Right hindlimb (tissue), 1 donor: ENCODE measurements around the gene PPP2R5C.

ENCODE experiments used
- DNase-seq: peaks from one replicate; pipeline ENCODE4 v3.0.0-alpha.2; 2018

Gene PPP2R5C

DNA sequence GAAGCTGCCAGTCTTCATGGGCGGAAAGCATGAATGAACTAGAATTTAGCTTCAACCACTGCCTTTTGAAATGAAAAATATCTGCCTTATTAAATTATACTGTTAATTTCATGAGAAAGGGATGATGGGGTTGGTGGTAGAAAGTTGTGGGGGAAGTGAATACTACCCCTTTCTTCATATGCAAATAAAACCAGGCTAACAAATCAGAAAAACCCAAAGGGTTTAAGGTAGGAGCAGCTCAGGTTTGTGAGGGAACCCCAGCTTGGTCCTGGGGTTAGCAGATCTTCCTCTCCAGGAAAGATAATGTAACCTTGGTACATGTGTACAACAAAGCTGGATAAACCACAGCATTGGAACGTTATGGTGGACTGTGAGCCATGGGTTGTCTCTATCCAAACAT is 84.0 kb downstream of the PPP2R5C start:
- DNase-seq, result no peak

- DNase-seq, result no peak
Observed at GRCh38 chr14:101845896-101846295, 84.4 kb downstream of the PPP2R5C start.

DNA sequence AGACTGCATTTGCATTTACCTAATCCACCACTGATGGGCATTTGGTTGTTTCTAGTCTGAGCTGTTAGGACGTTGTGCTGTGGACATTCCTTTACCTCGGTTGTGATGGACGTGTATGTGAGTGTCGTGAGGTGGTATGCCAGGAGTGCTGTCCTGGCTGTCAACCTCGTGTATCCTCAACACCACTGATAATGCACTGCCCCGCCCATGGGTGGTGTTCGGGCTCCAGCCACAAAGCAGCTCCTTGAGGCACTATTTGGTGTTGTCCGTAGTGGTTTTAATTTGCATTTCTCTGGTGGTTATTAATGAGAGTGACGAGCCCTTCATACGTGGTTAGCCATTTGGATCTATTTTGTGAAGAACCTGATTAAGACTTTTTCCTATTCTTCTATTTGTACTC is 87.6 kb downstream of the PPP2R5C start:
- no peak for DNase-seq

GRCh38 chr14:101849640-101850039 is 88.1 kb downstream of the PPP2R5C start:
- no peak for DNase-seq

DNA sequence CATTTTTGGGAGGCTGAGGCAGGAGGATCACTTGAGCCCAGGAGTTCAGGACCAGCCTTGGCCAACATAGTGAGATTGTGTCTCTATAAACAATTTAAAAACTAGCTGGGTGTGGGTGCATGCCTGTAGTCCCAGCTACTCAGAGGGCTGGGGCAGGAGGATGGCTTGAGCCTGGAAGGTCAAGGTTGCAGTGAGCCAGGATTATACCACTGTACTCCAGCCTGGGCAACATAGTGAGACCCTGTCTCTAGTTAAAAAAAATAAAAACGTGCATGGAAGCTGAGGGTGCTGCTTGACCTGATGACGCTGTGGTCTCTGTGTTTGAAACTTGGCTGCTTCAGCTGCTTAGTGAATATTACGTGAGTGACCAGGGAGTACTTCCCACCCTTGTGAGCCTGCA is 89.7 kb downstream of the PPP2R5C start:
- DNase-seq, result no peak

DNA sequence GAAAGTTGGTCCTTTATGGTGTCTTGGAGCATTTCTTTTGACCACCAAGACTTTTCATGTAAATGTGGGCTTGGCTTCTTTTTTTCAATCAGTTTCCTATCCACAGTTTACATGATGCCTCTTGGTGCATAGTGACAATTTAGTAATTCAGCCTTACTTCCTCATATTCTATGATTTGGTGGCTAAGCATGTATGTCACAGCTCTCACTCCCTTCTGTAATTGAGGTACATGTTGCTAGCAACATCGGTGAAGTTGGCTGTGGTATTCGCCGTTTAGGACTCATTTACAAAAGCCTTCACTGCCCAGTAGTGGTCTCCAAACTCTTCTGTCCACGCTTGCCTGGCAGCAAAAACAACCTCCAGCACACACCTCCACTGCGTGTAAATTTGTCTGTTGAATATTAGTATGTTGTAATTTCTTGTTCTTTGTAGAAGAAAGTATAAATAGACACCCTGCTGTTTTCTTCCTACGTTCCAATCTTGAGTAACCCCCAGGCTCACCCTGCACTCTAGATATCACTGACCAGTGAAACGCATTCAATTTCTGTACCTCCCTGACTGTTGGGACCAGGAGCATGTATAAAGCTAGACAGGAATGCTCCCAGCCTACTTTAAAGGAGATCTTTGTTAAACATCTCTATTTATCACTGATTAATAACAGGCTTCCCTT is 90.4 kb downstream of the PPP2R5C start:
- DNase-seq, result no peak

- DNase-seq, result no peak
Observed at GRCh38 chr14:101852785-101853184, 91.3 kb downstream of the PPP2R5C start.

GRCh38 chr14:101853455-101854018 is 92.0 kb downstream of the PPP2R5C start:
- DNase-seq, result no peak

DNA sequence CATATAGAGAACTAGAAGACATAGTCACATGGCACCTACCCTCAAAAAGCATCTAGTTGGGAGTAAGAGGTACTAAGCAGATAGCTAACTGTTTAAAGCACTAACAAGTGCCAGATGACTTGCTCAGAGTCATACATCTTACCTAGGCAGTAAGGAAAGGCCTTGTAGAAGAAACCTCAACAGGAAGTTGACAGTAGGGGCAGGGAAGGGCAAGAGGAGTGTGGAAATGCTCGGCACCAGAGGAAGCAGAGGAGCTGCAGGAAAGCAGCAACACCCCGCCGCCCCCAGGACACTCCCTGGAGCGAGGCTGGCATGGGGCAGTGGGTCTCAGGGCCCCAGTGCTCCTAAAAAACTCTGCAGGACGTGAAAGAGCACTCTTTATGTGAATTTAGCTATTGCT is 92.9 kb downstream of the PPP2R5C start:
- no peak for DNase-seq

DNA sequence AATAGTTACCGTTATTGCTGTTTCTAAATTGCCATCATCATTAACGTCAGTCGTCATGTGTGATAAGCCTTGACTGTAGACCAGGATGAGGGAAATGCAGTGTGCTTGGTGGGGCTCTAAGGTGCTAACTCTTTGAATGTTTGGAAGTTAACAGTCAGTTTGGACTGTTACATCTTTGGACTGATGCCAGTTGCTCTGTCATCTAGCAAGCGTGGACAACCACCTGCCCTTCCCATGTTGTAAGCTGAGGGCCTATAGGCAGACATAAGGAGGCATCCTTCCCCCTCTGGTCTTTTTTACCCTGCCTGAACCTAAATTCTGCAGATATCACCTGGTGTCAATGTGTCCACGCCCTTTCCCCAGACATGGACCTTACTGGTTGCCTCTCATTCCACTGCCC is 94.4 kb downstream of the PPP2R5C start:
- DNase-seq, result no peak

DNA sequence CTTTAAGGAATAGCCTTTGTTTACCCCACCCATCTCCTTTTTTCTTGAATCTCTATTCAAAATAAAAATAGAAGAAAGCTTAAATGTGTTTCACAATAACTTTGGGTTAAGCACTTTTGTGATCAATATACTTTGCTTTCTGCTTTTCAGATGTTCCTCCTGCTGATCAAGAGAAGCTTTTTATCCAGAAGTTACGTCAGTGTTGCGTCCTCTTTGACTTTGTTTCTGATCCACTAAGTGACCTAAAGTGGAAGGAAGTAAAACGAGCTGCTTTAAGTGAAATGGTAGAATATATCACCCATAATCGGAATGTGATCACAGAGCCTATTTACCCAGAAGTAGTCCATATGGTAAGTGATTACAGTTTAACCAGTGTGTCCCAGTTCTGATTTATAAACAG is 95.0 kb downstream of the PPP2R5C start:
- DNase-seq, result no peak

GRCh38 chr14:101857226-101857625 is 95.7 kb downstream of the PPP2R5C start:
- no peak for DNase-seq

- no peak for DNase-seq
Observed at GRCh38 chr14:101858791-101859537, 97.5 kb downstream of the PPP2R5C start.

DNA sequence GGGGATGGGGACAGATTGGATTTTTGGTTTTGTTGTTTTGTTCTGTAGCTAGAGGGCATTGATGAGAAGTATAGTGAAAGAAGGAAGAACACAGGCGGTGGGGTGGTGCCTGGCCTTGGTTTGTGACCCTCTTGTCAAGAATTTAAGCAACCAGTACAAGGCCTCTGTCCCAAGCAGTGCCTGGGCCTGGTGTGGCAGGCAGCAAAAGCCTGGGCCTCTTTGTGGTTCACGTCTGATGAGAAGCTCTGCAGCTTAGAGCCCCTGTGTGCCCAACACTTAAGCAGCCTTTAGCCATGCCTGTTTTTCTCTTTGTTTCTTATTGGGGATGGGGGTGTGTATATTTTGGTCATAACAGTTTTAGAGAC is 98.0 kb downstream of the PPP2R5C start:
- no peak for DNase-seq

GRCh38 chr14:101859958-101860357 is 98.4 kb downstream of the PPP2R5C start:
- DNase-seq, result no peak

DNA sequence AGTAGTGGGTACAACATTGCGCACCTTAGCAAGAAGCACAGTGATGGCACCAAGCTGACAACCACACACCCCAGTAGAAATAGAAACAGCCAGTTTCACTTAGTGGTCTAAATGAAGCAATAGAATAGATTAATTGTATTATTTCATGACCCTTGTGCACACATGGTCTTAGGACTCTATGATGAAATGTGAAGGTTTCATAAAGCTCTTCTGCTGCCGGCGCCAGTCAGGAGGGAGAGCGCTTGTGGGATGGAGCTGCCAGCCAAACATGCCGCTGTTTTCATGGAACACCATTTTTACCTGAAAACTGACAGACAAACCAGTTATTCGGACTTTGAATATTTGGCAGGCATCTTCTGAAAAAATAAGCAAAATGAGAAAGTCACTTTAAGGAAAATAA is 100.0 kb downstream of the PPP2R5C start:
- no peak for DNase-seq

DNA sequence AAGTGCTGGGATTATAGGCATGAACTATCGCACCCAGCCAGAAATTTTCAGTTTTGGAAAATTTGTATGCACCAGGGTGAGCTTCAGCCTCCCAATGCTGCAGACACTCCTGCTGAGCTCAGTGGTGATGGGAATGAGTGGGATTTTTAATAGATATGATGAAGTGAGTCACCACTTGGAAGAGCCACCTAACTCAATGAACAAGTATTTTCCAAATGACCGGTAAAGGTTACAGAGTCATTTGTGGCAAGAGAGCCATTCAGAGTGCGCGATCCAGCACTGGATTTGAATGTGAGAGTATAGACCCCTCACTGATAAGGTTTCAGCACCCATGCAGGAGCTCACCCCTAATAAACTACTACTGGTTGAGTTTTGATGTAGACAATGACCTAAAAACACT is 100.7 kb downstream of the PPP2R5C start:
- no peak for DNase-seq

GRCh38 chr14:101862711-101863110 is 101.2 kb downstream of the PPP2R5C start:
- DNase-seq, result no peak

DNA sequence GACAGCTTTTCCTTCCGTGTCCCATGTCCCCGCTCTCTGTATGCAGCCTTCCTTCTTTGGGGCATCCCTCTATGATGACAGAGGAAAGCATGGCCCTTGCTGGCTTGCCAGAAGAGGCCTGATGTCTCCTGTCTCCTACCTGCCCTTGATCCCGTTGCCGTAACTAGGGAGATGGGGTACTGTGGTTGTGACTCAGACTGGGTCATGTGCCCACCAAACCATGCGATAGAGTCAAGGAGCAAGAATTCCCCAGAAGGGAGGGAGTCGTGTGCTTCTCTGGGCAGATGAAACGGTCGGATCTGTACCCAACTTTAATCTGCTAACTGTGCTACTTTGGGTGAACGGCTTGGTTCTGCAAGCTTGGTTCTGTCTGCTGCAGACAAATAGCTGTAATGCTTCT is 103.8 kb downstream of the PPP2R5C start:
- DNase-seq, result no peak

DNA sequence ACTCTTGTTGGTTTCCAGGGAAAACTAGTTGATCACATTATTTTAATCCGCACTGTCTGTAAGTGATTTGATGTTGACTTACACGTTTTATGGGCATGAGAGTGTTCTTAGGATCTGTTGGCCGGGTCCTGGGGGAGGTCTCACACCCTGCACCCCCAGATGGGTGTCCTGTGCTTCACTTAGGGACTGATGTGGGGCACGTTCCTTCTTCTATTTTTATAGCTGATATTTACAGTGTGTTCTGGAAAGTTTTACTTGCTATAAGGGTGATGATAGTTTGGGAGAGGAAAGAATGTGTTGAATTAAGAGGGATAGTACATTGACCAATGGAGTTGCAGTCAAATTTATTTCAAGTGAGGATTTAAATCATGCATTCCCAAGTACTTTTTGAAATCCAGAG is 106.3 kb downstream of the PPP2R5C start:
- DNase-seq, result no peak

- DNase-seq, result no peak
Observed at GRCh38 chr14:101869217-101869616, 107.7 kb downstream of the PPP2R5C start.

DNA sequence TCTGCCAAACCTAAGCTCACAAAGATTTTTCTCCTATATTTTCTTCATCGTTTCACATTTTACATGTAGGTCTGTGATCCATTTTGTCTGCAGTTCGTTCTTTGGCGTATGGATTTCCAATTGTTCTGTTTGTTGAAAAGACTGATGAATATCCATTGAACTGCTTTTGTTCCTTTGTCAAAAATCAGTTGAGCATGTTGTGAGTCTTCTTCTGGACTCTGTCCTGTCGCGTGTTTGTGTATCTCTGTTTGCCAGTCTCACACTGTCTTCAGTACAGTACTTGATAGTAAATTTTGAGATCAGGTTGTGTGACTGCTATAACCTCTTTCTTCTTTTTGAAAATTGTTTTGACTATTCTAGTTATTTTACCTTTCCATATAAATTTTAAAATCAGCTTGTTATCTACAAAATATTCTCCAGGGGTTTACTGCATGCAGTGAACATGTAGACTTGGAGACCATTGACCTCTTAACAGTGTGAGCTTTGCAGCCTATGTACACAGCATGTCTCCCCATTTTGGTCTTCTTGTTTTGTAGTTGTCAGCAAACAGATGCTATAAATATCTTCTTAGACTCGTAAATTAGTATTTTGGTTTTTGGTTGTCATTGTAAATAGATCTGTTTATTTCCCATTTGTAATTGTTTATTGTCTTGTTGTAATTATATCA is 108.9 kb downstream of the PPP2R5C start:
- no peak for DNase-seq

- no peak for DNase-seq
Observed at GRCh38 chr14:101872346-101872745, 110.8 kb downstream of the PPP2R5C start.
